NCI-H345 (cell line): ENCODE measurements around the gene CMTM2.
"Not testable (repeated sequence)": the region's sequence is repeated elsewhere in the genome, so short reads cannot be mapped to it uniquely, and the experiment has no call there.

ENCODE experiments used
- DNase-seq: peaks from one replicate; lab custom pipeline; 2025; lab: John Stamatoyannopoulos, UW

CMTM2 gene

GRCh38 chr16:66605979-66606751, 26.9 kb downstream of the CMTM2 start:
- DNase-seq, result no peak

GRCh38 chr16:66608241-66609138, 29.2 kb downstream of the CMTM2 start:
- peak; percentile 65 for DNase-seq

GRCh38 chr16:66609139-66609510, 29.9 kb downstream of the CMTM2 start:
- no peak for DNase-seq

GRCh38 chr16:66610111-66610820, 31.0 kb downstream of the CMTM2 start:
- DNase-seq, result no peak

GRCh38 chr16:66611911-66612310, 32.6 kb downstream of the CMTM2 start:
- not testable (repeated sequence) for DNase-seq

- no peak for DNase-seq
These were observed 33.2 kb downstream of the CMTM2 start for GRCh38 chr16:66612422-66612821.

- no peak for DNase-seq
These were observed 35.0 kb downstream of the CMTM2 start for GRCh38 chr16:66614161-66614802.

GRCh38 chr16:66616169-66616568, 36.9 kb downstream of the CMTM2 start:
- no peak for DNase-seq

GRCh38 chr16:66616592-66616991, 37.3 kb downstream of the CMTM2 start:
- no peak for DNase-seq

GRCh38 chr16:66617010-66617434, 37.8 kb downstream of the CMTM2 start:
- no peak for DNase-seq

GRCh38 chr16:66617728-66618127, 38.5 kb downstream of the CMTM2 start:
- DNase-seq, result no peak

- no peak for DNase-seq
These were observed 39.5 kb downstream of the CMTM2 start for GRCh38 chr16:66618588-66619375.

GRCh38 chr16:66619534-66620428, 40.5 kb downstream of the CMTM2 start:
- no peak for DNase-seq

- DNase-seq, result no peak
These were observed 41.1 kb downstream of the CMTM2 start for GRCh38 chr16:66620429-66620795.

GRCh38 chr16:66621973-66622372, 42.7 kb downstream of the CMTM2 start:
- DNase-seq, result no peak

- DNase-seq, result no peak
These were observed 43.6 kb downstream of the CMTM2 start for GRCh38 chr16:66622863-66623262.

GRCh38 chr16:66623755-66624154, 44.5 kb downstream of the CMTM2 start:
- no peak for DNase-seq

GRCh38 chr16:66627611-66628378, 48.5 kb downstream of the CMTM2 start:
- not testable (repeated sequence) for DNase-seq

GRCh38 chr16:66629856-66630255, 50.6 kb downstream of the CMTM2 start:
- DNase-seq, result no peak
